Activated CD8-positive, alpha-beta T cell treated with anti-CD3 and anti-CD28 coated beads, Interleukin-2, amount 10 ng/mL, durations not matched to agents 7 days and 5 days (primary cell): ENCODE results near the gene ACBD6. TPM values are rescaled to one million over a fixed set of nuclear protein-coding genes. Genes with fewer than 3 reads are reported as not detected.

Source experiments
- ATAC-seq: fragments of 150-1000 bp; cut with Tn5 transposase; one replicate; pipeline ENCODE4 v1.10.0; 2021; ENCODE audit warnings: moderate library complexity
- CTCF ChIA-PET: fragments of 350-600 bp; sonication (Branson Sonifier 250); formaldehyde crosslinking; loops from one replicate; lab custom pipeline; 2021; ENCODE audit warnings: antibody characterized with exemption; lab: Charles Lee
- POLR2A ChIA-PET: fragments of 350-600 bp; sonication (Branson Sonifier 250); formaldehyde crosslinking; loops from one replicate; lab custom pipeline; 2021; ENCODE audit warnings: antibody characterized with exemption; lab: Charles Lee
- DNase-seq: peaks from one replicate; pipeline ENCODE4 v3.0.0-alpha.2; 2020
- H3K27ac Mint-ChIP-seq: one replicate; pipeline ENCODE4 v1.8.0; 2021; ENCODE audit warnings: mild to moderate bottlenecking, mixed read lengths
- H3K27me3 Mint-ChIP-seq: one replicate; pipeline ENCODE4 v1.8.0; 2021; ENCODE audit warnings: low read depth, mixed read lengths
- H3K36me3 Mint-ChIP-seq: one replicate; pipeline ENCODE4 v1.8.0; 2021; ENCODE audit warnings: low read depth, mixed read lengths
- H3K4me1 Mint-ChIP-seq: one replicate; pipeline ENCODE4 v1.8.0; 2021; ENCODE audit warnings: low read depth, mixed read lengths
- H3K4me3 Mint-ChIP-seq: one replicate; pipeline ENCODE4 v1.8.0; 2021; ENCODE audit warnings: mild to moderate bottlenecking, mixed read lengths
- H3K9me3 Mint-ChIP-seq: one replicate; pipeline ENCODE4 v1.8.0; 2022; ENCODE audit warnings: mixed read lengths; ENCODE audit not compliant: insufficient read depth
- total RNA-seq, 2 experiments: library from RNA; stranded (reverse); gene quantifications; one replicate each; pipeline ENCODE4 v1.2.3, GENCODE V29; 2021

The ACBD6 gene
- total RNA-seq, 2 experiments from 2014 or later, result 35.7 to 37.7 TPM

DNA sequence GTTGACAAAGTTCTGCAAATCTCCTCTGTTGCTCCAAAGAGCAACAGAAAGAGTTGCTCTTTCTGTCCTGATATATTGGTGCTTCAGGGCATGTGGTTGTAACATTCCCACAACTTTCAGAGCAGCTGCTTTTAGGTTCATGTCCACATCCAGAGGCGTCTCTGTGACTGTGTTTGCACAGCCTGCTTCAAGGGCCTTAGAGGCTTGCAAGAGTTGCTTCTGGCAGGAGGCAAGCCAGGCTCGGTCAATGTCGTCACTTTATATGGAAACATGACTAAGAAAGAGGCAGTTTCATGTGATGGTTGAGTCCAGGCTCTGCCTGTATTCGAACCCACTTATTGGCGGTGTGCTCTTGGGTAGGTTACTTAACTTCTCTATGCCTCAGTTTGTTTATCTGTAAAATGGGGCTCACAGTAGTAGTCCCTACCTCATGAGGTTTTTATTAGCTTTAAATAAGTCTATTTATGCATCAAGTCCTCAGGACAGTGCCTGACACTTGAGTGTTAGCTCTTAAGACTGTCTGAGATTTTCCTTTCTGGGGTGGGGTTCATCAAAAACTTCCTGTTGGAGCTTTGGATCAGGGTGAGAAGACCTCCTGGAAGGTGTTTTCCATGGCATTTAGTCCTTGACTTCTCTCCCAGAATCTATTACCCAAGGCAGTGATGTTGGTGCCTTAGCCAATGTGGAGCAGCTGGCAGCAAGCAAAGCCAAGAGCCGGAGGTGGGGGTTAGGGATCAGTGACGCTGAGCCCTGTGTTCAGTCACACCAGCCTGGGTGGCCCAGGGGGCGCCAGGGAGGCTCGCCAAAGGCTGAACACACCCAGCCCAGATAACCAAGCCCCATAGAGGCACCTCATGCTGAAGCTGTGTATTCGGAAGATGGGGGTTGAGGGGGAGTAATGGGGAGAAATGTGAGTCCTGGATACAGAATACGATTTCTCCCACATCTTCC is 253.4 kb downstream of the ACBD6 start:
- Mint-ChIP-seq H3K27me3 (peaks cover 2% of the 10 kb centered on the region), H3K27ac (no peak overlapping the region), H3K4me1 (peaks cover 3% of the 10 kb centered on the region), H3K9me3 (no peaks in the 10 kb centered on the region), H3K36me3 (no peaks in the 10 kb centered on the region), H3K4me3 (no peak overlapping the region)
- ChIA-PET CTCF (interaction anchor here (1.0 to 1.4 kb wide), 3 partner anchors 229 to 234 kb away, joined by 3 to 5 read pairs (median 4); no protein-coding TSS in a partner anchor), POLR2A (no interaction called here)
- no peak for ATAC-seq
- no peak for DNase-seq

DNA sequence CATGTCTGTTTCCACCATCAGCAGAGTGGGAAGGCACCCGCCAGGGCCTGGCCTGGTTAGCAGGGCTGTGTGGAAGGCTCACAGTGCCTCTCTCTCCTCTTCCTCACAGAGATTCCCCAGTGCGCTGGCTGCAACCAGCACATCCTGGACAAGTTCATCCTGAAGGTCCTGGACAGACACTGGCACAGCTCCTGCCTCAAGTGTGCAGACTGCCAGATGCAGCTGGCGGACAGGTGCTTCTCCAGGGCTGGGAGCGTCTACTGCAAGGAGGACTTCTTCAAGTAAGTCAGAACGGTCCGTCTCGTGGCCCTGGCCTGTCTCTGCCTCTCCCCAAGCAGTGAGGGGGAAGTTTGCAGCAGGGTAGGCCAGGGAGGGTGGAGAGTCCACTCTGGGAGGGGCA is 254.2 kb downstream of the ACBD6 start:
- ChIA-PET CTCF (interaction anchor here (0.8 to 1.4 kb wide), 3 partner anchors 166 to 235 kb away, joined by 3 to 4 read pairs (median 3); no protein-coding TSS in a partner anchor), POLR2A (no interaction called here)
- Mint-ChIP-seq H3K27me3 (peaks cover 2% of the 10 kb centered on the region), H3K36me3 (no peaks in the 10 kb centered on the region), H3K4me1 (peaks cover 3% of the 10 kb centered on the region), H3K27ac (no peak overlapping the region), H3K4me3 (no peak overlapping the region), H3K9me3 (no peaks in the 10 kb centered on the region)
- DNase-seq (no peak), ATAC-seq (no peak)

DNA sequence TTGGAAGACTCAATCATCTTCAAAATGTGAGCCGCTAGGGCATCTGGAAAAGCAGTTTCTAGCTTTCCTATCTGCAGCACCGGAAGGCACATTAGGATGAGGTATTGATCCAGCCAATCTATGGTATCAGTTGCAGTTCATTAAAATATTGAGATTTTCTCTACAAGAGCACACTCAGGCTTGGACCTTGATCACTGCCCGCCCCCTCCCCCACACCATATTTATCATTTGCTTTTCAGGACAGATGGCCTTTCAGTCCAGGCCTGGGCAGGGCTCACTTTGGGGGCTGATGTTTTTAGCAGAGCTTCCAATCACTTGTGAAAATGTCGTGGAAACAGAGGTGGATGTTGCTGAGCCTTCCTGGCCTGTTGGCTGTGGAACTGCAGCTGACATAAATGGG is 254.8 kb downstream of the ACBD6 start:
- ChIA-PET CTCF (interaction anchor here (0.8 kb wide), 1 partner anchor 167 kb away, joined by 3 read pairs; no protein-coding TSS in a partner anchor), POLR2A (no interaction called here)
- Mint-ChIP-seq H3K27ac (no peak overlapping the region), H3K9me3 (no peaks in the 10 kb centered on the region), H3K4me1 (peaks cover 3% of the 10 kb centered on the region), H3K4me3 (no peak overlapping the region), H3K36me3 (no peaks in the 10 kb centered on the region), H3K27me3 (peaks cover 2% of the 10 kb centered on the region)
- ATAC-seq (no peak), DNase-seq (no peak)

DNA sequence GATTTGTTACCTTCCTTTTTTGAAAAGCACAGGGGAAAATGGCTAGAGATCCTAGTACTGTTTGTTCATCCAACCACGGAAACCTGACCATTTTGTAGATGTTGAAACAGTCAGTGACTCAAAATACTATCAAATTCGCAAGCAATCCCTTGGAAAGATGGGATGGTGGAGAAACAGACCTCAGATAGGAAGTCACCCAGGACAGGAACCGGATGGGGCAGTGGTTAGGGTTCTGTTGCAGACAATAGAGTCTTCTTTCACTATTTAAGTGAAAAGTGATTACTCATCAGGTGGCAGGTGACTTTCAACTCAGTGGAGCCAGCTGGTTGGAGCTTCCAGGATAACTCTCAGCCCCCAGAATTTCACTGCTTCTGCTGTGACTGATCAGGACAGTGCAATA is 255.3 kb downstream of the ACBD6 start:
- Mint-ChIP-seq H3K27me3 (peaks cover 7% of the 10 kb centered on the region), H3K4me3 (no peak overlapping the region), H3K9me3 (no peaks in the 10 kb centered on the region), H3K27ac (no peak overlapping the region), H3K36me3 (no peaks in the 10 kb centered on the region), H3K4me1 (peaks cover 3% of the 10 kb centered on the region)
- ChIA-PET CTCF (no interaction called here), POLR2A (no interaction called here)
- DNase-seq, result no peak
- ATAC-seq, result no peak

DNA sequence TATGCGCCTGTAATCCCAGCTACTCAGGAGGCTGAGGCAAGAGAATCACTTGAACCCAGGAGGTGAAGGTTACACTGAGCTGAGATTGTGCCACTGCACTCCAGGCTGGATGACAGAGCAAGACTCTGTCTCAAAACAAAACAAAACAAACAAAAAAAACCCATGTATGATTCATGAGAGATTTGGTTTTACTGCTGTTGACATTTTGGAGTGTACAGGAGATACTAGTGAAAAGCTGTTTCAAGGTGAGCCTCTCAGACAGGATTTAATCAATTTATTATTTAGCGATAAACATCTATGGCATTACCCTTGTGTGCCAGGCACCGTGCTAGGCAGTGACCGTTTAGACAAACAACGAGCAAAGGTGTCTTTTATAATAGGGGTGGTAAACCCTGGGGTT is 255.8 kb downstream of the ACBD6 start:
- DNase-seq (no peak), ATAC-seq (no peak)
- CTCF ChIA-PET, result no interaction called here
- H3K4me3 Mint-ChIP-seq, result no peak overlapping the region
- peaks cover 3% of the 10 kb centered on the region for H3K4me1 Mint-ChIP-seq
- peaks cover 9% of the 10 kb centered on the region for H3K27me3 Mint-ChIP-seq
- H3K9me3 Mint-ChIP-seq, result no peaks in the 10 kb centered on the region
- POLR2A ChIA-PET, result no interaction called here
- no peak overlapping the region for H3K27ac Mint-ChIP-seq
- H3K36me3 Mint-ChIP-seq, result no peaks in the 10 kb centered on the region

DNA sequence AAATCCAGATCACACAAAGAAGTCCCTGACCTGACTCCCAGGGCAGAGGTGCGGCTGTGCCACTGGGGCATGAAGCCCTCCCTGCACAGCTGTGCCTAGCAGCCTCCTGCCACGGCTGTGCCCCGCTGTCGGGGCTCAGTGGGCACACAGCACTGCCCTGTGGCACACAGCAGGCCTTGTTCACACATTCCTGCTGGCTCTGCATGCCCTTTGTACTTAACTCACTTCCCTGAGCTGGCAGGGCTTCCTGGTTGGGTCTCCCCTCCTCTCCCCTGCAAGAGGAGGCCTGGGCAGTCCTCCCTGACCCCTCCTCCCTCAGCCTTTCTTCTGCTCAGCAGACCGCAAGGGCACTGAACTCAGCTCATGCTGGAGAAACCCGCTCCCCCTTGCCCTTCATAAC is 257.5 kb downstream of the ACBD6 start:
- POLR2A ChIA-PET, result no interaction called here

DNA sequence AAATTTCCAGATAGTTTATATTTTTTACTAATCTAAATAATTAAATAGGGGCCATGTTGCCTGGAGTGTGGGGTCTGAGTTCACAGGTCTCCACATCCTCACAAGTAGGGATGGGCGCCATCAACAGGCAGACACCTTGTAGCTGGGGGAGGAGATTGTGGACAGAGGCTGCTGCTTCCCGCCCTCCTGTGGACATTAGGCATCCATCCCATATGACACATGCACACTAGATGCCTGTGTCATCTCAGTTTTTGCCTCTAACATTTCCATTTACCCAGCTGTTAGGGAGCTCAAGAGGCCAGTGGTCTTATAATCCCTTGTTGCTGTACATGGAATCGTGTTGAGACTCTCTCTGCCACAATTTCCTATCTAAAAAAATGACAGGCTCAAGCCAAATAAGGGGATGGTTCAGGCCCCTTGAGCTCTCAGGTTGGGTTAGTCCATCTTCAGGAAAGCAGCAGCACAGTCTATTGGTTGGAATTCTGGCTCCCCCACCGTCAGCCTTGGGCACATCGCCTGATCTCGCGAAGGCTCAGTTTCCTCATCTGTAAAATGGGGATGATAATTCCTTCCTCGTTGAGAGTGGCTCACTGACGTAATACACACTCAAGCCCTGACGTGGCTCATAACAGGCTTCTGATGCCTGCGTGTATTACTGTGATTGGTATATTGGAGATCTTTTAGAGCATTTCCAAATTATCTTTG is 258.7 kb downstream of the ACBD6 start:
- no peak for ATAC-seq

More for the DNA sequence above, 257.5 kb downstream of the ACBD6 start:
- peaks cover 3% of the 10 kb centered on the region for H3K4me1 Mint-ChIP-seq
- no peak overlapping the region for H3K27ac Mint-ChIP-seq
- no peak for DNase-seq
- H3K4me3 Mint-ChIP-seq, result no peak overlapping the region
- CTCF ChIA-PET, result no interaction called here
- no peaks in the 10 kb centered on the region for H3K36me3 Mint-ChIP-seq
- H3K27me3 Mint-ChIP-seq, result peaks cover 23% of the 10 kb centered on the region
- ATAC-seq, result no peak
- H3K9me3 Mint-ChIP-seq, result no peaks in the 10 kb centered on the region

DNA sequence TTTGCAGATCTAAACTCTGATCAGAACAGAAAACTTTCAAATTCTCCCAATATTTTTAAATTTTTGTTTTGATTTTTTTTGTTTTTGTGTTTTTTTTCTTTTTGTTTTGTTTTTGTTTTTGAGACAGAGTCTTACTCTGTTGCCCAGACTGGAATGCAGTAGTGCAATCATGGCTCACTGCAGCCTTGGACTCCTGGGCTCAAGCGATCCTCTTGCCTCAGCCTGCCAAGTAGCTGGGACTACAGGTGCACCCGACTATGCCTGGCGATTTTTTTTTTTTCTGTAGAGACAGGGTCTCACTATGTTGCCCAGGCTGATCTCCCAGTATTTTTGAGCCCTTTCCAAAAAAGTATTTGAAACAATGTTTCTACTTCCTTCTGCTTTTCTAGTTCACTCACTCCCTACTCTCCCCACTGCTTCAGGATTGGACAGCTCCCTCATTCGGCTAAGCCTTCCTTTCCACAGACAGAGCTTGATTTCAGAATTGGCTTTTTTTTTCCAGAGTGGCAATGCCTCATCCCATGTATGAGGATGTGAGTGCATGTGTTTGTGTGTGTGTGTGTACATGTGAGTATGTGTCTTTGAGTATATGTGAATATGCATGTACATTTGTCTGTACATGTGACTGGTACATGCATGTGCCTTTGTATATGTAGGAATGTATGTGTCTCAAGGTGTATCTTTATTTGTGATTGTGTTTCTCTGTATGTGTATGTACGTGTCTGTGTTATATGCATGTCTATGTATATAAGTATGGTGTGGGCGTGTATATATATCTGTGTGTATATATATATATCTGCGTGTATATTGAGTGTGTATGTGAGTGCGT is 260.4 kb downstream of the ACBD6 start:
- Mint-ChIP-seq H3K4me1 (no peaks in the 10 kb centered on the region), H3K27ac (no peak overlapping the region), H3K4me3 (no peak overlapping the region), H3K27me3 (peaks cover 45% of the 10 kb centered on the region), H3K36me3 (no peaks in the 10 kb centered on the region), H3K9me3 (no peaks in the 10 kb centered on the region)
- POLR2A ChIA-PET, result no interaction called here
- CTCF ChIA-PET, result interaction anchor here (2.2 kb wide), 1 partner anchor 11 kb away, joined by 5 read pairs; no protein-coding TSS in a partner anchor
- DNase-seq (no peak), ATAC-seq (no peak)

More for the DNA sequence above, 258.7 kb downstream of the ACBD6 start:
- Mint-ChIP-seq H3K9me3 (no peaks in the 10 kb centered on the region), H3K4me1 (peaks cover 3% of the 10 kb centered on the region), H3K36me3 (no peaks in the 10 kb centered on the region), H3K27ac (no peak overlapping the region), H3K27me3 (peaks cover 30% of the 10 kb centered on the region), H3K4me3 (no peak overlapping the region)
- CTCF ChIA-PET, result no interaction called here
- DNase-seq, result no peak
- POLR2A ChIA-PET, result no interaction called here

DNA sequence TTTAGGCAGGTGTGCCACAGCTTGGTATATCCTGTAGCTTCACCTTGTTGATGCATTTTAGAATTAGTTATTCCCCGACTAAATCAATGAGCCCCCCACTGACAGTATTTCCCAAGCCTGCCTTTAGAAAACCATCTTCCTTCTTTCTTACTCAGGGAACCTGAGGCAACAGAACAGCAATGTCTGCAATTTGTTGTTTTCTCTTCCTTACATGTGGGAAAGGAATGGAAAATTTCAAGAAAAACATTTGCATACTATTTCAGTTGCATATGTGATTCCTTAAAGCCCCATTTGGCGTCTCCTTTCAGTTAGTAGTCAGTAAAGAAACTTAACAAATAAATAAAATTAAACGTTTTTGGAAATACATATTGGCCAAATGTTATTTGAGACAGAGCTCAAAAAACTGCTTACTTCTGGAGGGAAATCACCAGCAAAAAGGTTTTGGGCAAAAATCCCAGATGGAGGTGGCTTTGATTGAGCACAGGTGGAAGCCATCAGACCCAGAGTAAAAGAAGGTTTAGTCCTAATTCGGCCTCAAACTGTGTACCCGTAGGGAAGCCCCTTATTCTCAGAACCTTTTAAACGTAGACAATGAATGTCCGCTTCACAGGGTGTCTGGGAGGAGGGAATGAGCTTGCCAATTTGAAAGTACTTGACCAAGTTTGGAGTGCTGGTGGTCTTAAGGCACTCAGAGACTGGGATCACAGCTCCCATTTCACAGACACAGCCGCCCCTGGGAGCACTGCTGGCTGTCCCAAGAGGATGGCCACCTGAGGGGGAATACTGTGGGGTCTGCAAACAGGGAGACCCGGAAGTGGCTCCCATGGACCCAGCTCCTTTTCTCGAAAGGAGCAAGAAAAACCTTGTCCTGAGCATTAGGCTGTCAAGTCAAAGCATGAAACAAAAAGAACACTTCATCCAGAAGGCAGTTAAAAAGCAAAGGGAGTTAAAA is 263.0 kb downstream of the ACBD6 start:
- peaks cover 9% of the 10 kb centered on the region for H3K4me1 Mint-ChIP-seq
- H3K27ac Mint-ChIP-seq, result no peak overlapping the region
- no peaks in the 10 kb centered on the region for H3K9me3 Mint-ChIP-seq
- POLR2A ChIA-PET, result no interaction called here
- no peaks in the 10 kb centered on the region for H3K36me3 Mint-ChIP-seq
- CTCF ChIA-PET, result interaction anchor here (1.4 to 2.2 kb wide), 2 partner anchors 14 to 59 kb away, joined by 4 to 7 read pairs; no protein-coding TSS in a partner anchor
- ATAC-seq, result no peak
- H3K4me3 Mint-ChIP-seq, result no peak overlapping the region
- H3K27me3 Mint-ChIP-seq, result peaks cover 70% of the 10 kb centered on the region
- DNase-seq, result no peak

DNA sequence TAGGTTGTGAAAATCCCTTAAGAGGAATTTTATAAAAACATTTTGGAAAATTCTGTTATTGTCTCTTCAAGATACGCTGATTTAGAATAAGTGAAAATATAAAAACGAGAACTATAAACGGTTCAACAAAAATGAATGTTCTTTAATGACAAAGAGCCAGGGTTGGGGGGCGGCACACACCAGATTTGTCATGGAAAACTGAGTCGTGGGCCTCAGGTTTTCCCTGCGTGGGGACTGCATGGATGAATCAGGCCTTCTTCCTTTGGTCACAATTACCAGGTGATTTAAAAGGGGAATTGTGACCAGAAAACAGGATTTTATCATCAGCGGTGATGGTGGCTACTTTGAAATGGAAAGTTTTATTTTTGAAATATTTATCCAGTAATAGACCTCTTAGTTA is 263.7 kb downstream of the ACBD6 start:
- ChIA-PET CTCF (interaction anchor here (1.4 to 2.2 kb wide), 2 partner anchors 14 to 59 kb away, joined by 4 to 7 read pairs; no protein-coding TSS in a partner anchor), POLR2A (no interaction called here)
- peaks cover 13% of the 10 kb centered on the region for H3K4me1 Mint-ChIP-seq
- no peak for ATAC-seq
- no peak overlapping the region for H3K4me3 Mint-ChIP-seq
- no peak overlapping the region for H3K27ac Mint-ChIP-seq
- no peak for DNase-seq
- no peaks in the 10 kb centered on the region for H3K9me3 Mint-ChIP-seq
- H3K27me3 Mint-ChIP-seq, result peaks cover 76% of the 10 kb centered on the region
- H3K36me3 Mint-ChIP-seq, result no peaks in the 10 kb centered on the region
